Activated CD4-positive, alpha-beta T cell treated with anti-CD3 and anti-CD28 coated beads, Interleukin-2, amount 50 U/mL, for 24 hours (primary cell): ENCODE results near the gene HMCN2.
"Not testable (repeated sequence)": the region's sequence is repeated elsewhere in the genome, so short reads cannot be mapped to it uniquely, and the experiment has no call there.

Experiments used
- DNase-seq, 2 donors: peaks; one replicate each; pipeline ENCODE4 v3.0.0-alpha.2; 2020; ENCODE audit warnings: low read depth in 1 of 2, low spot score in 1 of 2

HMCN2 gene

DNA sequence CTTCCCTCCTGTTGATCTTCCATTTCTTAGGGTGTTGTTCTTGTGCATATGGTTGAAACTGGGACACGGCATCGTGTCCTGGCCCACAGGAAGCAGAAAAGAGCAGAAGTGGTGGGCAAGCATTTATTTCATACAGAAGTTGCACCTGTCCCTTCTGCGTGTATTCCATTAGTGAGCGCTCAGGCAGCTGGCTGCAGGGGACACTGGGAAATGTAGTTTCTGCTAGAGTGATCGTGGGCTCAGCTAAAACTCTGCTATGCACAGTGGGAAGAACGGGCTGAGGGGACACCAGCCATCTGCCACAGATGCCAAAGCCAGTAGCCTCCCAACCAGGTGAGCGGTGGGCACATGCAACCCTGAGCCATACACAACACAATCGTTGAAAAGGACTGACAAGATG, 121.8 kb downstream of the HMCN2 start:
- DNase-seq: no peak

DNA sequence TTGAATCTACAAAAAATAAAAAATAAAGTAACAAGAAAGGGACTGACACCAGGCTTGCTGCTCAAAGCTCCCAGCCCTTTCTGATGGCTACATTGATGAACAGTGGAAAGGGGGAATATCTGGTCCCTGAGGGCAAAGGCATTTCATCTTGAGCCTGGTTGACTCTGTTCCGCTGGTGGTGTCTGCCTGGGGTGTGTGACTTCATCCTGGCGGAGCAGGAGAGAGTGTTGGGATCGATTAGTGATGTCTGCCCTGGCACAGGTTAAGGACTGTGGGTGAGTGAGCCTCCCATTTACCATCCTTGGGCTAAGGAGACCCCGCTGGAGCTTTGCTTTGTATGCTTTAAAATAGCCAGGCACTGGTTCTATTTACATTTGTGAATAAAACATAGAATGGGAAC, 122.3 kb downstream of the HMCN2 start:
- DNase-seq: no peak

DNA sequence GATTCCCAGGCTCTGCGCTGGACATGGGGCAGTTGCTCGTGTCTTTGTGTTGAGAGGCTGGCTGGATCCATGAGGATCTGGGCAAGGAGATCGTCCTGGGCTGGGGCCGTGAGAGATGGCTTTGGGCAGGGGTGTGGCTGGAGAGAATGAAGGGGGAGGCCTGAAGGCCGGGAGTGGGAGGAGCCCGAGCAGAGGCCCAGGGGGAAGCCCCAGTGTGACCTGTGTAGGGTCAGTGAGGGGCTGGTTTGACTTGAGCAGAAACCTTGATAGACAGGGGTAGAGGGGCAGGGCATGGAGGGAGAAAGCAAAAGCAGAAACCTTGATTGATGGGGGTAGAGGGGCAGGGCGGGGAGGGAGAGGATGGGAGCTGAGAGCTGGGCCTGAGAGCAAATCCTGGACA, 124.8 kb downstream of the HMCN2 start:
- DNase-seq: no peak

DNA sequence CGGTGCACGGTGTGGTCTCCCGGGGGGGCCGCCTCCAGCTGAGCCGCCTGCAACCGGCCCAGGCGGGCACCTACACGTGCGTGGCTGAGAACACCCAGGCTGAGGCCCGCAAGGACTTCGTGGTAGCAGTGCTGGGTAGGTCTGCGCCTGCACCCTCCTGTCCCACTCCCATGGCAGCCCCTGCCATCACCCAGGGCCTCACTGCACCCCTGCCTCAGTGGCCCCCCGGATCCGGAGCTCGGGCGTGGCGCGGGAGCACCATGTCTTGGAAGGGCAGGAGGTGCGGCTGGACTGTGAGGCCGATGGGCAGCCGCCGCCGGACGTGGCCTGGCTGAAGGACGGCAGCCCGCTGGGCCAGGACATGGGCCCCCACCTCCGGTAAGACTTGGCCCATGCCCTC, 125.4 kb downstream of the HMCN2 start:
- DNase-seq: no peak

DNA sequence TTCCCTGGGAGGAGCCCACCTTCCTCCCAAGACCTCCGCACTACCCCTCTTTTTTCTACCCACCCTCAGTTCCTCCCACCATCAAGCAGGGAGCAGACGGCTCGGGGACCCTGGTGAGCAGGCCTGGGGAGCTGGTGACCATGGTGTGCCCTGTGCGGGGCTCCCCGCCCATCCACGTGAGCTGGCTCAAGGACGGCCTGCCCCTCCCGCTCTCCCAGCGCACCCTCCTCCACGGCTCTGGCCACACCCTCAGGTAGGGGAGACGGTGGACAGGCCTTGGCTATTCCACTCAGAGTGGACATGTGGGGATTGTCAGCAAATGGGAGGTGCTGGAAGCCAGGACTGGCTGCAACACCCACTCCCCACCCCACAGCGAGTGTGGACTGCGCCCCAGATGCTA, 126.3 kb downstream of the HMCN2 start:
- DNase-seq: no peak

DNA sequence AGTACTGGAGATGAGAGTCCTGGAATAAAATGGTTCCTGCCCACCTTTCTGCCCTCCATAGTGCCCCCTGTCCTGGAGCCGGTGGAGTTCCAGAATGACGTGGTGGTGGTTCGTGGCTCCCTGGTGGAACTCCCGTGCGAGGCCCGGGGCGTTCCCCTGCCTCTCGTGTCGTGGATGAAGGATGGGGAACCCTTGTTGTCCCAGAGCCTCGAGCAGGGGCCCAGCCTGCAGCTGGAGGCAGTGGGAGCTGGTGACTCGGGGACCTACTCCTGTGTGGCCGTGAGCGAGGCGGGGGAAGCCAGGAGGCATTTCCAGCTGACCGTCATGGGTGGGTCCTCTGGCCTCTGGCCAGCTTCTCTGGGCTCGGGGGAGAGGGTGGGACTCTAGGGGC, 128.1 kb downstream of the HMCN2 start:
- DNase-seq: no peak

DNA sequence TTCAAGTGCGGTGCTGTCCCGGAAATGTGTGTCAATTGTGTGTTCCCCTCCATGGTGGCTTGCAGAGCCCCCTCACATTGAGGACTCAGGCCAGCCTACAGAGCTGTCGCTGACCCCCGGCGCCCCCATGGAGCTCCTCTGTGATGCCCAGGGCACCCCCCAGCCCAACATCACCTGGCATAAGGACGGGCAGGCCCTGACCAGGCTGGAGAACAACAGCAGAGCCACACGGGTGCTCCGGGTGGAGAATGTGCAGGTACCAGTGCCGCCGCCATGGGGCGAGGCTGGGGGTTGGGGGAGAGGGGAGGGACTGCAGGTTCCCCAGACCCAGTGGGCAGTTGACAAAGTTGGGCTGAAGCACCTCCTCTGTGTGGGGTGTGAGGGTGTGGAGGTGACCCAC, 128.8 kb downstream of the HMCN2 start:
- DNase-seq: no peak

DNA sequence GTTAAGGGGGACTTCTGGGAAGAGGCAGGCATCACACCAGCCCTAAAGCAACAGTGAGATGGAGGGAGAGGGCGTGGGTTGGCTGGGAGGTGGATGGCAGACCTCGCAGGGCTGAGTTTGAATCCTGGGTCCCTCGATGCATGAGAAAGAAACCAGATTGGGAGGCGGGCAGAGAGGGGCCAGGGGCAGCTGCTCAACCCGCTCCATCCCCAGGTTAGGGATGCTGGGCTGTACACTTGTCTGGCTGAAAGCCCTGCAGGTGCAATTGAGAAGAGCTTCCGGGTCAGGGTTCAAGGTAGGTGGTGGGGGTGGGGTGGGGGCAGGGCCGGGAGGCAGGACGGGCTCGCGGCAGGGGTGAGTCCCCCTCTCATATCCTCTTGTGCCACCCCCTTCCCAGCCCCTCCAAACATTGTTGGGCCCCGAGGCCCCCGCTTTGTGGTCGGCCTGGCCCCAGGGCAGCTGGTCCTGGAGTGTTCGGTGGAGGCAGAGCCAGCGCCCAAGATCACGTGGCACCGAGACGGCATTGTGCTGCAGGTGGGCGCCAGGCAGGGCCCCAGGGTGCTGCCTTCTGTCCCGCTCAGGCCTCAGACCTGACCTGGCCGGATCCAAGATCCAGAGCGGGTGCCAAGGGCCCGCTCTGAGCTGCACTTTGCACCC, 129.4 kb downstream of the HMCN2 start:
- no peak for DNase-seq

DNA sequence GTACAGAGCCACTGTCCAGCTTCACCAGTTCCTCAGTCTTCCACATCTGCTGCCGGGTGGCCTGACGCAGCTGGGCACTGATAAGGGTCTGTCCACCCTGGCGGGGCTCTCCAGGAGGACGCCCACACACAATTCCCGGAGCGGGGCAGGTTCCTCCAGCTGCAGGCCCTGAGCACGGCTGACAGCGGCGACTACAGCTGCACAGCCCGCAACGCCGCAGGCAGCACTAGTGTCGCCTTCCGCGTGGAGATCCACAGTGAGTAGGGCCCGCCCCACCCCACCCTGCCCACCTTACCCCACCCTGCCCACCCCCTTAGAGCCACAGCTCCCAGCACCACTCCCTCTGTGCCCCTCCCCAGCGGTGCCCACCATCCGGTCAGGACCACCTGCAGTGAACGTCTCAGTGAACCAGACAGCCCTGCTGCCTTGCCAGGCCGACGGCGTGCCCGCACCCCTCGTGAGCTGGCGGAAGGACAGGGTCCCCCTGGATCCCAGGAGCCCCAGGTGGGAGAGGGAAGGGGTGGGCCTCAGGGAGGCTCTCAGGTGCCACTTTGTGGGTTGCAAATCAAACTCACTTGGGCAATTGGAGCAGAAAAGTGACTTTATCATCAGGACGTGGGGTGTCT, 130.4 kb downstream of the HMCN2 start:
- DNase-seq: no peak

DNA sequence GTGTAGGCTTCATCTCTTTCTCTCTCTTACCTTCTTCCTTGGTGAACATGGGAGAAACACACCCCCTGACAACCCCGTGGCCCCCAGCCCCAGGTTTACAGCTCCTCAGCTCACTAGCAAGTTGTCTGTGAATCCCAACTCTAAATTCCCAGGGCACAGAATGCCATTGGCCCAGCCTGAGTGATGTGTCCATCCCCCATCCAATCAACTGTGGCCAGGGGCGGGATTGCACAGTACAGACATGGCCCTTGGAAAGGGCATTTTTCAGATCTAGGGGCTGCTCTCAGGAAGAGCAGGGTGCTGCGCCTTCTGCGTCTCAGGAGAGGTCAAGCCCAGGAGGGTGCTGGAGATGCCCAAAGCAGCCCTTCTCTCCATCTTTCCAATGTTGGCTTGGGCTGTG, 131.0 kb downstream of the HMCN2 start:
- DNase-seq: no peak

DNA sequence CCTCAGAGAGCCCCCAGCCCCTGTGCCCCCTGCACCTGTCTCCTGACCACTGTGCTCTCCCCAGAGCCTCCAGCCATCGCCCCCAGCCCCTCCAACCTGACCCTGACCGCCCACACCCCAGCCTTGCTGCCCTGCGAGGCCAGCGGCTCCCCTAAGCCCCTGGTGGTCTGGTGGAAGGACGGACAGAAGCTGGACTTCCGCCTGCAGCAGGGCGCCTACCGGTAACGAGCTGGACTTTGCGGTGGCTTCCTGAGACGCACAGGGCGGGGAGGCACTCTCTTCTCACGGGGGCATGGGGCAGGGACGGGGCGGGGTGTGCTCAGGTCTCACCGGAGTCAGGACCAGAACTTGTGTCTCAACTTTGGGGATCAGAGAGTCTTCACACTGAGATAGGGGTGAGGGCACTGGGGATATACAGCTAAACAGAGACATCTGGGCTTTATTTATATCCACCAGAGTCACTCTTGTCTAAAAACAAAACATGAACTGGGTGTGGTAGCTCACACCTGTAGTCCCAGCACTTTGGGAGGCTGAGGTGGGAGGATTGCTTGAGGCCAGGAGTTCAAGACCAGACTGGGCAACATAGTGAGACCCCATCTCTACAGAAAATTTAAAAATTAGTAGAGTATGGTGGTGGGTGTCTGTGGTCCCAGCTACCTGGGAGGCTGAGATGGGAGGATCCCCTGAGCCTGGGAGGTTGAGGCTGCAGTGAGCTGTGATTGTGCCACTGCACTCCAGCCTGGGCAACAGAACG, 133.1 kb downstream of the HMCN2 start:
- no peak for DNase-seq

DNA sequence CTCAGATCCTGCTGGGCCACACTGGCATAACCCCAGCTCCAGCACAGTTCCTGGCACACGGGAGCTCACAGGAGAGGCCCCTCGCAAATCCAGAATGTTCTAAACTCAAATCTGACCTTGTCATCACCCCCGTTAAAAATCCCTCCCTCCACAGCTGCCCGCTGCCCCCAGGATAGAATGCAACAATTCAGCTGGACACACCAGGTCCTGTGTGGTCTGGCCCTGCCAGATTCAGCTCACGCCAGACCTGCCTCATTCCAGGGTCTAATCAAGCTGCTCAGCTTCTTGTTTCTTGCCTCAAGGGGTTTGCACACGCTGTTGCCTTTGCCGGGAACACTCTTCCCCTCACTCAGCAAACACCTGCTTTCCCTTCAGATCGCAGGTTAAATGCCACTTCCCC, 134.2 kb downstream of the HMCN2 start:
- DNase-seq: no peak

DNA sequence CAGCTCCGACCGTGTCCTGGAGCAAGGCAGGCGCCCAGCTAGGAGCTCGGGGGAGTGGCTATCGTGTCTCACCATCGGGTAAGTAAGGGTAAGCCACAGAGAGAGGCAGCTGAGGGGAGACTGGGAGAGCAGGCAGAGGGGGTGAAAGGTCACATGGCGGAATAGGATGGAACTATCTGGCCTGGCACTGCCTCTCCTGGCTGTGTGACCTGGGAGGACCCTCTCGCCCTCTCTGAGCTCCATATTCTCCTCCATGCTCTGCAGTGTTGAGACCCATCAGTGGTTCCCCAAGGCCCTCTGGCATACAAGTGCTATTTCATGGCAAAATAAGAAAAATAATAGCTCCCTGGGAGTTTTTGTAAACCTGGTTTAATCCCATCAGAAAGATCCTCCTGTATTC, 135.3 kb downstream of the HMCN2 start:
- no peak for DNase-seq

DNA sequence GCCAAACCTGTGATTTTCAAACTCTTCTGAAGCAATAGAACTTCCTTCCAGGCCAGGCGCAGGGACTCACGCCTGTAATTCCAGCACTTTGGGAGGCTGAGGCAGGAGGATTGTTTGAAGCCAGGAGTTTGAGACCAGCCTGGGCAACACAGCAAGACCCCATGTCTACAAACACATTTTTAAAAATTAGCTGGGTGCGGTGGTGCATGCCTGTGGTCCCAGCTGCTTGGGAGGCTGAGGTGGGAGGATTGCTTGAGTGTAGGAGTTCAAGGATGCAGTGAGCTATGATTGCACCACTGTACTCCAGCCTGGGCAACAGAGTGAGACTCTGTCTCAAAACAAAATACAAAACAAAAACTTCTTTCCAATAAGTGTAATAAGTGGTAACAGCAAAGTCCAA, 136.2 kb downstream of the HMCN2 start:
- not testable (repeated sequence) for DNase-seq

DNA sequence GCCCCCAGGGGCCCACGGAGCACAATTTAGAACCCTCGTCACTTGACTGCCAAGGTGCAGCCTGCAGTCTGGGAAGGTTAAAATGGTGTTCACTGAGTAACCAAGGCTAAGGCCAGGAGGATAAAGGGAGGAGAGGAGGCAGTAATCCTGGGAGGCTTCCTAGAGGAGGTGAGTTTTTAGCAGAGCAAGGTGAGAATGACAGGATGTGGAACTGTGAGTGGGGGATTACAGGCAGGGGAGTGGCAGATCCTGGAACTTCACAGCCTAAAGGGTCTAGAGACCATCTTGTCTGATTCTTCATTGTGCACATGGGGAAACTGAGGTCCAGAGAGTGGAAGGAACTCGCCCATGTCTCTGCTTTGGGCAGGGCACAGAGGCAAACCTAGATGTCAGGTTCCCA, 136.7 kb downstream of the HMCN2 start:
- no peak for DNase-seq

DNA sequence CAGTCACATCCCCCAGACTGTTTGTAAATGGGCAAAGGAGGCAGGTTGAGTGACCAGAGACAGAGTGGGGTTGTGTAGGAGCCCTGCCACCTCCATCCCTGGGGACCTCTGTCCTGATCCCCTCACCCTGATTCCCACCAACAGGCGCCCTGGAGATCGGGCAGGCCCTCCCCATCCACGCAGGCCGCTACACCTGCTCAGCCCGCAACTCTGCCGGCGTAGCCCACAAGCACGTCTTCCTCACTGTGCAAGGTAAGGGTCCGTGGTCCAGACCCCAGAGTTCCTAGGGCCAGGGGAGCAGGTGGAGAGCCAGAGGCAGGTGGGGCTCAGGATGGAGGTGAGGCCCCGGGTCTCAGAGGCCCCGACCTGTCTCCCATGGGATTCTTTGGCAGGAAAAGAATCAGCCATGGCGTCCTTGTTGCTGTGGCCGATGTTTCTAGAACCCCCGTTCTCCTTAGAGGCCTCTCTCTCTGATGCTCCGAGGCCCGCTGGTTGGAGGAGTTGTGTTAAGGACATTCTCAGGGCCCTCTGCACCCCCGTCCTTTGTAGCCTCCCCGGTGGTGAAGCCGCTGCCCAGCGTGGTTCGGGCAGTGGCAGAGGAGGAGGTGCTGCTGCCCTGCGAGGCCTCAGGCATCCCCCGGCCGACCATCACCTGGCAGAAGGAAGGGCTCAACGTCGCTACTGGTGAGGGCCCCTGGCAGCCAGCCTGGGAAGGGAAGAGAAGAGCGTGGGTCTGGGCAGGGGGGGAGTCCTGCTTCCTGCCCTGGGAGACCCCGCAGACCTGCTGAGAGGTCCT, 137.3 kb downstream of the HMCN2 start:
- no peak for DNase-seq

DNA sequence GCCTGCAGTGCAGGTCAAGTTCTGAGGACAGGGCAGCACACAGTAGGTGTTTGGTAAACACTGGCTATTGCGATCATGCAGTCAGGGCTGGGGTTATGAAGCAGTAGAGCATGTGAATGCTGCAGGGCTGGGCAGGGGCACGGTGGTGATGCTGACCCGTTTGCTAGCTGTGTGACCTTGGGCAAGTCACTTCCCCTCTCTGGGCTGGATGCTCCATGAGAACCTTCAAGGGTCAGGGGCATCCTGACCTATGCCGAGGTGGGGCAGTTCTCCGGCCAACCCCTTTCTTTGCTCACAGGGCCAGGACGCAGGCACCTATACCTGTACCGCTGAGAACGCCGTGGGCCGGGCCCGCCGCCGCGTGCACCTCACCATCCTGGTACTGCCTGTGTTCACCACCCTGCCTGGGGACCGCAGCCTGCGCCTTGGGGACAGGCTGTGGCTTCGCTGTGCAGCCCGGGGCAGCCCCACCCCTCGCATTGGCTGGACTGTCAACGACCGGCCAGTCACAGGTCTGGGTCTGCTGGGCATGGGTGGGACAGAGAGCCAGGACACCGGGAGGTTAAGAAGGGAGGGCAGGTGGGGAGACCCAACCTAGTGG, 140.2 kb downstream of the HMCN2 start:
- no peak for DNase-seq

DNA sequence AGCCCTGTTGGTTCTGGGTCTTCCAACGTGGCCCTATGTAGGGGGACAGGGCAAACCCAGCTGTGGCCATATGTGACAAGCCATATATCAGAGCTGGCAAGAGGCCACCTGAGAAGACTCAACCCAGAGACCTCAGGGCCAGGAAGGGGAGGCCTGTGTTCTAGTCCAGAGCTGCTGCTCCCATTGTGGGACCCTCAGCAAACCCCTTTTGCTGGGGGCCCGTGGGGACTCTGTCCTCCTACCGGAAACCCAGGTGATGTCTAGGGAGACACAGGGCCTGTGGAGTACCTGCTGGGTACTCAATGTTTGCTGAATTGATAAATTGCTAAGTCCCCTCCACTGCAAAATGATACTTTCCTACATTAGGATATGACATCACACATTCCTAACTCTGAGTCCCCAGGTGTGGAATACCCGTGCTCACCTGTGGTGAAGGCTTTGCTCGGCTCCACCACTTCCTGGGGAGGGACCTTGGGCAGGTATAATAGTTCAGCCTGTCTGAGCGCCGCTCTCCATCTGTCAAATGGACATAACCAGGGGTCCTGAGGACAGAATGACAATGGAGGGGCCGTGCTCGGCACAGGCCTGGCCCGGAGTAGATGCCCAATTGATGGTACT, 140.8 kb downstream of the HMCN2 start:
- no peak for DNase-seq

DNA sequence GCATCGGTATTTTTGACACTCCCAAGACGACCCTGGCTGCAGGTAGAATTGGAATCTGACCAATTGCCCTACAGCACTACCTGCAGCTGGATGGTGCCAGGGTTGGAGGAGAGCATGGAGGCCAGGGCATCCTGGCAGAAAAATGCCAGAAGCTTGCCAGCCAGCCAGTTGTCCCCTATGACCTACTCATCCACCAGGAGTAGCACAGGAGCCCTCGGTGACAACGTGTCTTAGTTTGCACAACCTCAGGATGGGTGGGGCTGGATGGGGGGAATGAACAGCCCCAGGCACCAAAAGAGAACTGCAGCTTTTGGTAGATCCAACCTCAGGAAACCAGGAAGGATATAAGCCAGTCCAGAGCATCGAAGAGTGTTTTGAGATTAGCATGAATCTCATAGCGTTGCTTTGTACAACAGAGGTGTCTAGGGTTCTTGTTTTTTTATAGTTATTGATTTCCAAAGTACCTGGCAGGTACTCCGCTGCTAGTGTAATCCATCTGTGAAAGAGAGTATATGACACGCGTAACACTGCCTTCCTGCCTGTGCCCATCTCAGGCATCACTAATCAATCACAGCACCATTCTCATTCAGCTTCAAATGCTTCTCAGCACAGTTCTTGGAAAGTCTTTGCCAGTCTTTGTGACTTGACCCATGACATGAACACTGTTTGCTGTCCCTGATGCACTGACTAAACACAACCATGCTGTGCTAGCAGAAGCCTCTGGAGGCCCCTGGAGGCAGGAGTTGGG, 142.5 kb downstream of the HMCN2 start:
- no peak for DNase-seq

DNA sequence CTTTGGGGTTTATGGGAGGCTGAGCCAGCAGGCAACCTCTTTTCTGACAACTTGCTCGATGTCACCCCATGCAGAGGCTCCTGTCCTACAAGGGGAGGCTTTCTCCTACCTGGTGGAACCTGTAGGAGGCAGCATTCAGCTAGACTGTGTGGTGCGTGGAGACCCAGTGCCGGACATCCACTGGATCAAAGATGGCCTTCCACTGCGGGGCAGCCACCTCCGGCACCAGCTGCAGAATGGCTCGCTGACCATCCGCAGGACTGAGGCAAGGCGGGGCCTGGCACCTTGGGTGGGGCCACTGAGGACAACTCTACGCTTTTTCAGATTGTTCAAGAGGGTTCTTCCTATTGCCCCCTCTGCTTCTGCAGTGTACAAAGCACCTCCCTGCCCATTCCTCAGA, 143.1 kb downstream of the HMCN2 start:
- no peak for DNase-seq
